Measurements from ENCODE around the gene SATB1. TPM values are rescaled to one million over a fixed set of nuclear protein-coding genes. Genes with fewer than 3 reads are reported as not detected.

The SATB1 gene
- total and polyA plus RNA-seq, 2 of the 8 experiments (the other 6 are each of a cell fraction or from before 2014, with no cell fraction given): 18.8 to 28.0 TPM

GRCh38 chr3:18354701-18355100 is 70.4 kb downstream of the SATB1 start:
- Histone ChIP-seq H3K18ac (ENCODE audit: extremely low read depth, low read length) (no peak overlapping the region), H3K4me2 (ENCODE audit: insufficient read depth in 1 of 2, low read depth in 2 of 2, low read length in 2 of 2) (no peak overlapping the region), H3K9ac (replicated peaks in 1 of 4; ENCODE audit: extremely low read depth in 1 of 4, low read depth in 3 of 4, low read length in 3 of 4) (no peak overlapping the region; a peak in 1 of 7 replicates), H2BK20ac (ENCODE audit: low read length) (no peak overlapping the region), H3K79me2 (ENCODE audit: control insufficient read depth in 1 of 2, insufficient read depth in 2 of 2, low read length in 2 of 2) (no peaks in the 10 kb centered on the region), H3K23me2 (ENCODE audit: low read depth, low read length) (no peaks in the 10 kb centered on the region), H3K27me3 (replicated peaks in 1 of 4; ENCODE audit: control insufficient read depth in 3 of 4, extremely low read depth in 1 of 4, insufficient read depth in 3 of 4, low read length in 3 of 4) (no peaks in the 10 kb centered on the region), H2BK5ac (ENCODE audit: low read depth, low read length) (no peak overlapping the region), H3K4me1 (replicated peaks in 1 of 4; ENCODE audit: control insufficient read depth in 3 of 4, insufficient read depth in 4 of 4, low read length in 3 of 4) (peaks cover 0 to 13% (median 5%) of the 10 kb centered on the region in 4 experiments; a peak in 4 of 7 replicates), H3K4ac (replicated peaks; ENCODE audit: insufficient read length, low read depth, low read length) (no peak overlapping the region), H2BK12ac (ENCODE audit: low read depth, low read length) (no peak overlapping the region), H3K36me3 (ENCODE audit: control insufficient read depth in 2 of 4, insufficient read depth in 4 of 4, low read length in 3 of 4) (peaks cover 0 to 2% (median 0%) of the 10 kb centered on the region in 4 experiments; a peak in 1 of 8 replicates), H3K14ac (ENCODE audit: insufficient read length) (no peak overlapping the region), H3K27ac (ENCODE audit: low read depth, low read length) (no peak overlapping the region), H3K23ac (ENCODE audit: insufficient read length) (no peak overlapping the region), H3K56ac (replicated peaks; ENCODE audit: insufficient read length, low read depth, low read length) (no peak overlapping the region), H2BK120ac (replicated peaks; ENCODE audit: low read depth, low read length) (no peak overlapping the region), H3K79me1 (ENCODE audit: low read depth, low read length) (peaks cover 2% of the 10 kb centered on the region; the same call in 1 of the 2 replicates), H3K9me3 (ENCODE audit: insufficient read depth in 2 of 2, low read depth in 1 of 2, low read length in 1 of 2) (no peaks in the 10 kb centered on the region), H4K5ac (ENCODE audit: insufficient read length, low read depth, low read length) (no peak overlapping the region), H2BK15ac (ENCODE audit: low read length) (no peak overlapping the region), H2AFZ (ENCODE audit: low read length) (no peak overlapping the region), H4K91ac (replicated peaks; ENCODE audit: insufficient read length, low read length) (no peak overlapping the region), H2AK5ac (ENCODE audit: low read depth, low read length) (no peak overlapping the region), H3K4me3 (ENCODE audit: extremely low read depth in 1 of 4, insufficient read depth in 2 of 4, low read depth in 3 of 4, low read length in 4 of 4) (no peak overlapping the region), H4K8ac (ENCODE audit: extremely low read depth, insufficient read depth, low read length) (no peak overlapping the region), H4K20me1 (replicated peaks in 1 of 2; ENCODE audit: control insufficient read depth in 1 of 2, insufficient read depth in 2 of 2, low read length in 2 of 2) (no peaks in the 10 kb centered on the region)
- no peak for DNase-seq (ENCODE audit: low read depth in 1 of 2, low spot score in 2 of 2)
- ChIA-PET POLR2A (ENCODE audit: partially characterized antibody) (no interaction called here), CTCF (ENCODE audit: partially characterized antibody) (no interaction called here)
- FAIRE-seq: no peak
- 90% methylated on average over 5 of the region's 5 CpGs; no CpG with 5 or more reads in 1 of the 2 experiments for WGBS, 2 experiments (ENCODE audit: extremely low coverage in 1 of 2, insufficient coverage in 1 of 2, insufficient read length in 1 of 2, insufficient replicate concordance in 2 of 2, low coverage in 1 of 2, low lambda C conversion rate in 2 of 2, missing lambda C conversion rate in 1 of 2)
- TF ChIP-seq SIN3A (conservative IDR thresholded peaks at IDR 0.05 in 1 of 2, IDR thresholded peaks at IDR 0.05 in 1 of 2; ENCODE audit: low read depth in 1 of 2, low read length in 2 of 2): no peak
- TF ChIP-seq YY1 (IDR thresholded peaks at IDR 0.05; ENCODE audit: low read depth, low read length): no peak
- TF ChIP-seq BCL11A (IDR thresholded peaks at IDR 0.05; ENCODE audit: low read depth in 2 of 2, low read length in 2 of 2): no peak

Measured in H1 (cell line).